NCI-H510A treated with DMSO at 0.1 percent for 48 hours (cell line): Measurements from ENCODE around the gene AP3S2.
"Not testable (repeated sequence)": the region's sequence is repeated elsewhere in the genome, so short reads cannot be mapped to it uniquely, and the experiment has no call there.

Source experiments
- DNase-seq: peaks from one replicate; lab custom pipeline; 2025; lab: John Stamatoyannopoulos, UW

The AP3S2 gene

DNA sequence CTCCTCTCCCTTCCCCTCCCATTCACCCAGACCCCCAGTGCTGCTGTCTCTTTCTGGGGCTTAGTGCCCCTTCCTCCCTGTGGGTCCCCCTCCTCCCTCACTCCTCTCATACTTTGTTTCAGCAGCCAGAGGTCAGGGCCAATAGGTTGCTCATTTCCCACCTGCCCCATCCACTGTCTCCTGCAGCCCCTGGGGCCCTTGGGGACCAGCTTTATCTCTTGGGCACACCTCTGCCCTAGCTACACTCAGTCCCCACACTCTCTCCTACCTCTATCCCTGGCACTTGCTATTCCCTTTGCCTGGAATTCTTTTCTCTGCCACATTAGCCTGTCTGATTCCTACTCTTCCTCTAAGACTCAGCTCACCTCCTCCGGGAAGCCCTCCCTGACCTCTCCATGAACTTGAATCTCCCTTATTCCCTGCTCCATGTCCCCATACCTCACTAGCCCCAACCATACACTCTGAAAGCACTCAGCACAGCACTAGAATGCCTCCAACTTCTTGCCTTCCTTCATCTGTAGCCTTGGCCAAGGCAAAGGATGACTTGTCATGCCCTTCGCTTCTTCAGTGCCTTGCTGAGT lies 93.8 kb downstream of the AP3S2 start:
- no peak for DNase-seq

- DNase-seq = no peak
These were observed 94.5 kb downstream of the AP3S2 start for GRCh38 chr15:89799011-89799911.

- no peak for DNase-seq
These were observed 96.1 kb downstream of the AP3S2 start for GRCh38 chr15:89797678-89798201.

GRCh38 chr15:89795996-89796395 lies 97.8 kb downstream of the AP3S2 start:
- no peak for DNase-seq

DNA sequence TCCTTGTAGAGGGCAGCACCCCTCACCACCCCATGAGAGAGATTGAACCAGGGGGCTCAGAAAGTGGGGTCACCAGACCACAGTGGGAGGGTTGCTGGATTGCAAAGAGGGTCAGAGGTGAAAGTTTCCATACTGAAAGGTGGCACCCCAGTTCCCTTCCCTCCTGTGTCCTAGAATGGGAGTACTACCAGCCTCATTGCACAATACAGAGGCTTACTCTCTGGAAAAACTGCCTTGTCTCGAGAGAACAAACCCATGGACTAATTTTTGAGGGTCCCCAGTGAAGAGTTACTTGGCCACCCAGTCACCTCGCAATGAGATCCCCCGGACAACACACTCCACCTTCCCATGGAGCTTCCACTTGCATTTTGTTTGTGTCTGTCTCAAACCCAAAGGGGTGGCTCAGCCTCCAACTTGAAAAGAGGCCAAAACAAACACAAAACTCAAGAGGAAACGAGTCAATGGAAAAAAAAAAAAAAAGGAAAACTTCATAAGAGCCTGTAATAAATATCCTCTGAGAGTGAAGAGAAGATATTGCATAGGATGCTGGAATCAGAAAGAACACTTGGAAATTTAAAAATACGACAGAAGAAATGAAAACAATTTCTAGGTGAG lies 99.1 kb downstream of the AP3S2 start:
- no peak for DNase-seq

DNA sequence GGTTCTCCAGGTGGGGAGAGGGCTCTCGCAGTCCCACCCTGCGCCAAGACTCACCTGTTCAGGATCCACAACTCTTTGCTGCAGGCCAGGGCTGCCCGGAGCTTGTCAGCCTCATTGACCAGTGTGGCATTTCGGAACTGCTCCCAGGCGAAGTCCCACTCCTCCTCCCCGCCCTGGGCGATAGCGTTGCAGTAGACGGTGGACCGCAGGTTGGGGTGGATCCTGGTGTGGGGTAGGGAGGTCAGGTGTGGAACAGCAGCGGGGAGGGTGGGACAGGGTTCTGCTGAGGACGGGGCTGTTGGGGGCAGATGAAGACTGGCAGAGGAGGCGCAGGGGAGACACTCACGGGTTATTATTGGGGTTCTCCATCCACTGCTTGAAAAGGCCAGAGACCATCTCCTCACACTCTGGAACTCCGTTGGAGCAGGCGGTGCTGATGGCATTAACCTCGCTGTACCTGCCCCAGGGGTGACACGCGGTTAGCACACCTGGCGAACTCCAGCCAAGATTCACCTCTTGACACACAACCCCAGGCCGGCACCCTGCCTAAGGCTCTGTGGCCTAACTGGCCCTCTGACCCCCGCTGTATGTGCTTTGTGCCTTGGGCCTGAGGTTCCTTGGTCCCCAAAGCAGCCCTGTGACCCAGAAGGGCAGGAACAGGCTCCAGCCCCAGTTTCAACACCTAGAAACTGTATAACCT lies 101.5 kb downstream of the AP3S2 start:
- DNase-seq = no peak

DNA sequence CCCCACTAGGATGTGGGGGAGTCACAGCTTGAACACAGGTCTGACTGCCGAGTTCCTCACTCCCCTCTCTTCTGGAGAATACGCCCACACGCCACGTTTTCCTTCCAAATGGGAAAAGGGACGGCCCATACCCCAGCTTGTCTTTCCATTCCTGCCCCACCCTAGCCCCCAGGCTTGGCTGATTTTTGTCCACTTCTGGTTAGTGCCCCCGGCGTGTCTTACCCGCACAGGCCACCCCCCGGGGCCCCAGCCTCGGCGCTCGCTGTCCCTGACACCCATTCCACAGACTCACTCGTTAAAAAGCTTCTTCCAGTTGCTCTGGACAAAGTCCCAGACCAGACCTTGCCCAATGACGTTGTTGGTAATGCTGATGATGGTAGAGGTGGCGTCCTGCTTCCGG lies 103.1 kb downstream of the AP3S2 start:
- DNase-seq = no peak

DNA sequence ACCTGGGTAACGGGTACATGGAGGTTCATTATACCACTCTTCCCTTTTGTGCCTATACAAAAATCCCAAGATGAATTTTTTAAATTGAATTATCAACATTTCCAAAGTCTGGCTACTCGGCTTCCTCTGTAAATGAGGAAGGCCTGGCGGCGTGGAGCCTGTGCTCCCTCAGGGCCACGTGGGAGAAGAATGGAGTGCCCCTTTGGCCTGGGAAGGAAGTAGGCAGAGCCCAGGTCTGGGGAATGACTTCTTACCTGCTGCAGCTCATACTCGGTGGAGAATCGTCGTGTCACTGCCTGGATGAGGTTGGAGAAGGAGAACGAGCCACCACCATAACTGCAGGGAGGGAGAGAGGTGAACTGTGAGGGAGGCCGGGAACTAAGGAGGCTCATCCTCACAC lies 103.6 kb downstream of the AP3S2 start:
- DNase-seq = no peak

- DNase-seq = not testable (repeated sequence)
These were observed 105.2 kb downstream of the AP3S2 start for GRCh38 chr15:89788585-89788984.

DNA sequence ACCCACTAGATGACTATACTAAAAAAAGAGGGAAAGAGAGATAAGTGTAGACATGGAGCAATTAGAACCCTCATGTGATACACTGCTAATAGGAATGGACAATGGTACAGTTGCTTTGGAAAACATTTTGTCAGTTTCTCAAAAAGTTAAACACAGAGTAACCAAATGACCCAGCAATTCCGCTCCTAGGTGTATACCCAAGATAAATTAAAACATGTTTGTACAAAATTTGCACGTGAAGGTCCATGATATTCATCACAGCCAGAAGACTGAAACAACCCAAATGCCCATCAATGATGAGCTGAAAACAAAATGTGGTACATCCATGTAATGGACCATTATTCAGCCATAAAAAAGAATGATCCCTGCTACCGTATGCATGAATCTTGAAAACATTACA lies 105.8 kb downstream of the AP3S2 start:
- no peak for DNase-seq

DNA sequence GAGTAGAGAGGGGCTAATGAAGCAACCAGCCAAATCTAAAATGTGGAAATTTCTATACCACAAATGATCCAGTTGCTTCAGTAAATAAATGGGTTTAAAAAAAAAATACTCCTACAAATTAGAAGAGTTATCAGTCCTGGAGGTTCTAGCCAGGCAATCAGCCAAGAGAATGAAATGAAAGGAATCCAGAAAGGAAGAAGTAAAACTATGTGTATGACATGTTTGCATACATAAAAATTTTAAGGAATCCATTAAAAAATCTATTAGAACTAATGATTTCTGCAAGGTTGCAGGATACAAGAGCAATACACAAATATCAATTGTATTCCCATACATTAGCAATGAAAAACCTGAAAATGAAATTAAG lies 108.0 kb downstream of the AP3S2 start:
- DNase-seq = no peak

GRCh38 chr15:89785064-89785773 lies 108.6 kb downstream of the AP3S2 start:
- DNase-seq = no peak

DNA sequence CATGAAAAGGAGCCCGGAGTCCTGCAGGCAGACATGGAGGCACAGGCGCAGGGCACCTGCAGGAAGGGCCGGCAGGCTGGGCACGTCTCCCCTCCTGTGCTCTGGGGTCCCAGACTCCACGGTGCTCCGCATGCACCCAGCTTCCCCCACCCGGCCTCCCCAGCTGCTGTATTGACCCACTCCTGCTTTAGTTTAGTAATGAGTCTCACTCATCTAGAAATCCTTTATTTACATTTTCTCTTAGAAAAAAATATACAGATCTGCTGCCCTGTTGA lies 109.2 kb downstream of the AP3S2 start:
- DNase-seq = no peak

- no peak for DNase-seq
These were observed 109.7 kb downstream of the AP3S2 start for GRCh38 chr15:89783861-89784685.

GRCh38 chr15:89783111-89783860 lies 110.5 kb downstream of the AP3S2 start:
- no peak for DNase-seq

GRCh38 chr15:89782619-89782950 lies 111.2 kb downstream of the AP3S2 start:
- not testable (repeated sequence) for DNase-seq

DNA sequence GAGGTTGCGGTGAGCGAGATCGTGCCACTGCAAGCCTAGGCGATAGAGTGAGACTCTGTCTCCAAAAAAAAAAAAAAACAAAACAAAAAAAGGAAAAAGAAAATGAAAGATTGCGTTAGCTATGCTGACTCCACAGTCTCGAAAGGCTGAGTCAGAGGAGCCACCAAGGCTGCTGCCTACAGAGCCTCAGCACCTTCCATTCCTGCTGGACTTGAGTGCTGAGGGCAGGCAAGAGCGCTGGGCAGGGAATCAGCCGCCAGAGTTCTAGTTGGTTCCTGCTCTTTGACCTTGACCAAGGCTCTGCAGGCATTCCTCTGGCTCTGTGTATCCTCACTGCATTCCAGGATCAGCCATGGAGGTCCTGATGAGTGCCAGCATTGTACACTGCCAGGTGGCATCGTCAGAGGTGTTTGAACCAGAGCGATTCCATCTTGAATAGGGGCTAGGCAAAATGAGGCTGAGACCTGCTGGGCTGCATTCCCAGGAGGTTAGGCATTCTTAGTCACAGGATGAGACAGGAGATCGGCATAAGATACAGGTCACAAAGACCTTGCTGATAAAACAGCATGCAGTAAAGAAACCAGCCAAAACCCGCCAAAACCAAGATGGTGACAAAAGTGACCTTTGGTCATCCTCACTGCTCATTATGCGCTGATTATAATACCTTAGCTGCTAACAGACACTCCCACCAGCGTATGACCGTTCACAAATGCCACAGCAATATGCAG lies 111.7 kb downstream of the AP3S2 start:
- DNase-seq = no peak

- no peak for DNase-seq
These were observed 112.7 kb downstream of the AP3S2 start for GRCh38 chr15:89781055-89781454.

DNA sequence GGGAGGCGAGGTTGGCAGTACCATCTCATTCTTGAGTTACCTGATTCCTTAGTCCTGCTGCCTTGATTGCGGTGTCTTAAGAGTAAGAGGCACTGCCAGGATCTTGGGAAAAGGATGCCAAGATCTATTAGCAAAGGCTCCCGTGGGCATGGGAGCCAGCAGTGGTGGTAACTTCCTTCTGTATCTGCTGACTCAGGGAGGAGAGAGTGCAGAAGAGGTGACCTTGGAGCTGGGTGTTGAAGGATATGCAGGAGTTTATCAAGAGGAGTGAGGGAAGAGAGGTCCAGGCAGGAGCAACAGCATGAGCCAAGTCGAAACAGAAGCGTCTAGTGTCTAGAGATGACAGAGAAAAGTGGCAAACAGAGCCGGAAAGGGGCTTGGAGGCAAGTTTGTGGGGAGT lies 113.2 kb downstream of the AP3S2 start:
- no peak for DNase-seq
